GM10248 (cell line): ENCODE results near the gene ETHE1.
A peak's percentile ranks its signal among the peaks of the same experiment; 100 is the strongest.
"Not testable (repeated sequence)": the region's sequence is repeated elsewhere in the genome, so short reads cannot be mapped to it uniquely, and the experiment has no call there.

Experiments used
- CTCF ChIA-PET: fragments of 300-600 bp; sonication (Branson Sonifier 250); formaldehyde crosslinking; extraction: SDS; loops from one replicate; lab custom pipeline; 2021; ENCODE audit warnings: antibody characterized with exemption; lab: Yijun Ruan, JAX
- POLR2A ChIA-PET: fragments of 350-650 bp; sonication (Branson Sonifier 250); formaldehyde crosslinking; extraction: SDS; loops from one replicate; lab custom pipeline; 2020; ENCODE audit warnings: antibody characterized with exemption; lab: Yijun Ruan, JAX
- DNase-seq: peaks from one replicate; pipeline ENCODE4 v3.0.0; 2012; ENCODE audit errors: extremely low spot score
- CTCF ChIP-seq: IDR thresholded peaks from 2 replicates; pipeline ENCODE4 v1.5.1; 2012; ENCODE audit warnings: mild to moderate bottlenecking, low read depth; ENCODE audit errors: extremely low read depth, missing control alignments, control extremely low read depth

Gene ETHE1

GRCh38 chr19:43524922-43525835 lies 1.8 kb downstream of the ETHE1 start:
- POLR2A ChIA-PET: interaction anchor here (0.6 kb wide), 1 partner anchor 480 kb away, joined by 3 read pairs; no protein-coding TSS in a partner anchor
- peak; percentile 63 for DNase-seq
- CTCF ChIA-PET: interaction anchor here (0.8 to 11.9 kb wide), 7 partner anchors 8 to 88 kb away, joined by 3 to 340 read pairs (median 5); partner anchors contain the start of gene ZNF575
- no peak for TF ChIP-seq CTCF

GRCh38 chr19:43523696-43524095 lies 3.3 kb downstream of the ETHE1 start:
- DNase-seq: not testable (repeated sequence)
- ChIA-PET CTCF (interaction anchor here (1.6 to 11.9 kb wide), 3 partner anchors 9 to 87 kb away, joined by 6 to 340 read pairs (median 138); partner anchors contain the start of gene ZNF575), POLR2A (interaction anchor here (0.6 kb wide), 1 partner anchor 22 kb away, joined by 4 read pairs; no protein-coding TSS in a partner anchor)

- POLR2A ChIA-PET: no interaction called here
- CTCF ChIA-PET: interaction anchor here (0.9 to 11.9 kb wide), 4 partner anchors 10 to 86 kb away, joined by 3 to 340 read pairs (median 71); partner anchors contain the start of gene ZNF575
- no peak for TF ChIP-seq CTCF
- no peak for DNase-seq
These were observed 4.1 kb downstream of the ETHE1 start for GRCh38 chr19:43522929-43523328.

- TF ChIP-seq CTCF: peak; percentile 80
- peak; percentile 72 for DNase-seq
- ChIA-PET POLR2A (no interaction called here), CTCF (interaction anchor here (0.5 to 11.9 kb wide), 40 partner anchors 8 to 290 kb away, joined by 3 to 340 read pairs (median 5); partner anchors contain the start of genes ETHE1, PHLDB3 and ZNF575)
These were observed 7.4 kb downstream of the ETHE1 start for GRCh38 chr19:43519436-43520088.

- ChIA-PET POLR2A (no interaction called here), CTCF (interaction anchor here (0.8 to 11.9 kb wide), 5 partner anchors 13 to 272 kb away, joined by 3 to 340 read pairs (median 22); partner anchors contain the start of gene PHLDB3)
- no peak for DNase-seq
- TF ChIP-seq CTCF: no peak
These were observed 8.9 kb downstream of the ETHE1 start for GRCh38 chr19:43518051-43518450.

- POLR2A ChIA-PET, CTCF ChIA-PET: not testable (repeated sequence)
These were observed 14.6 kb downstream of the ETHE1 start for GRCh38 chr19:43512399-43512798.

GRCh38 chr19:43511324-43511723 lies 15.7 kb downstream of the ETHE1 start:
- POLR2A ChIA-PET: no interaction called here
- CTCF ChIA-PET: interaction anchor here (1.0 to 3.1 kb wide), 3 partner anchors 8 to 79 kb away, joined by 4 to 13 read pairs (median 4); no protein-coding TSS in a partner anchor
- DNase-seq: no peak
- TF ChIP-seq CTCF: no peak

More at GRCh38 chr19:43512399-43512798, 14.6 kb downstream of the ETHE1 start:
- not testable (repeated sequence) for DNase-seq
